ENCODE results near the gene IFIT1.
"Not testable (repeated sequence)": the region's sequence is repeated elsewhere in the genome, so short reads cannot be mapped to it uniquely, and the experiment has no call there.

IFIT1 gene

GRCh38 chr10:89391907-89392756, at the start of gene IFIT1:
TSS of gene IFIT1 (plus strand) at chr10:89392623. CDS start at chr10:89392713, 90 bp downstream.
- DNase-seq (ENCODE audit: low read depth in 2 of 2) = no peak

DNA sequence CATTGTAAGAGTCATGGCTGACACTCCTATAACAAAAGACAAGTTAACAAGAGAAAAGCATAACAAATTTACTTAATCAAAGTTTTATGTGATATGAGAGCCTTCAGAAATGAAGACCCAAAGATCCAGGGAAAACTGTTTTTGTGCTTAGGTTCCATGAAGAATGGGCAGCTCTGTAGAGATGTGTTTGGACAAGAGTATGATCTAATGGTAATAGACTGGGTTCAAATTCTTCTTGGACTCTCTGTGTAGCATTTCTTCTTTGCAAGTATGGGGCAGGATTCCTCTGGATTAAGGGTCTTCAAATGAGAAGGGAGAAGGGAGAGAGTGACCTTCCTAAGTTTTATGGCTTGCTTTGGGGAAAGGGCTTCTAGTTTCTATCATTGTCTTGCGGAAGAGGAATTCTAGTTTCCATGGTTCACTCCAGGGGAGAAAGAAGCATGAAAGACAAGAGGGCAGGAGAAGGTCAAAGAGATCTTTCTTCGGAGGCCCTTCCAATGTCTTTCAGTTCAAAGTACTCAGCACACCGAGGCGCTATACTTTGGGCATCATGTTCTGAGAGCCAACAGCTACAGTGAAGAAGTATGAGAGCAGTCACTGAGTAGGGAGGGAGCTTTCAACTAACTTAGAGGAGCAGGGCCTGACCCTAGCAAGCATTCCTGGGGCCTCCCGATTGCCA, 49.2 kb upstream of the IFIT1 start:
- no peak for DNase-seq (ENCODE audit: low read depth in 2 of 2)

DNA sequence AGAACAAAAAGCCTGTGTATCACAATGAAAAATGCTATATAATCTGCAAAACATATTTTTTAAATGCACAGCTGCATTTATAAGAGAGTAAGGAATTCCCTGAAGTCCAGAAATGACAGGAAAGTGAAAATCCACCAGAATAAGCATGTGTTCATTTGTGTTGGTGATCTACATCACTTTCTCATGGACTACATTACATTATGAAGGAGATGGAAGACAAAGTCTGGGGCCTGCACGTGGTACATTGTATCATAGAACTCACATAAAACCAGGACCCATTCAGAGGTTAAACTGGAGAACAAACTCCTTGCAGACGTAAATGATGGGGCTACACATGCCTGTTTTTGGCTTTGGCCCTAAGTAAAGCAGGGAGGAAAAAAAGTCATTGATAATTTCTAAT, 48.3 kb upstream of the IFIT1 start:
- DNase-seq (ENCODE audit: low read depth in 2 of 2) = no peak

DNA sequence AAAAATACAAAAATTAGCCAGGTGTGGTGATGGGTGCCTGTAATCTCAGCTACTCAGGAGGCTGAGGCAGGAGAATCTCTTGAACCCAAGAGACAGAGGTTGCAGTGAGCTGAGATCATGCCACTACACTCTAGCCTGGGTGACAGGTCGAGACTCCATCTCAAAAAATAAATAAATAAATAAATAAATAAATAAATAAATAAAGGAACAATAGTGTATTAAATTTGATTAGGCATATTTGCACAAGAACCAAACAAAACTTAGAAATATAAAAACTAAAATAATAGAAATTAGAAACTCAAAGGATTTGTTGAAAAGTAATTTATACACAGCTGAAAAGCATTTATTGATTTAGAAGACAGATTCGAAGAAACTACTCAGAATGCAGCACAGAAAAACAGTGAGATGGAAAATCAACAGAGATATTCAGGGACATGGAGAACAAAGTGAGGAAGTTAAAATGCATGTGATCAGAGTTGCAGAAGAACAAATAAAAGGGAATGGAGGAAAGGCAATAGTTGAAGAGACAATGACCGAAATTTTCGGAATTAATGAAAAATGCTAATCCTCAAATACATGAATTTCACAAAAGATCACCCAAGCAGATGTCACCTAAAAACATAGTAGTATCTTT, 46.9 kb upstream of the IFIT1 start:
- DNase-seq (ENCODE audit: low read depth in 2 of 2) = no peak

- no peak for DNase-seq (ENCODE audit: low read depth in 2 of 2)
Measured at GRCh38 chr10:89346405-89347254, 45.8 kb upstream of the IFIT1 start.

- no peak for DNase-seq (ENCODE audit: low read depth in 2 of 2)
Measured at GRCh38 chr10:89347701-89348457, 44.5 kb upstream of the IFIT1 start.

- DNase-seq (ENCODE audit: low read depth in 2 of 2) = no peak
Measured at GRCh38 chr10:89348481-89348880, 43.9 kb upstream of the IFIT1 start.

DNA sequence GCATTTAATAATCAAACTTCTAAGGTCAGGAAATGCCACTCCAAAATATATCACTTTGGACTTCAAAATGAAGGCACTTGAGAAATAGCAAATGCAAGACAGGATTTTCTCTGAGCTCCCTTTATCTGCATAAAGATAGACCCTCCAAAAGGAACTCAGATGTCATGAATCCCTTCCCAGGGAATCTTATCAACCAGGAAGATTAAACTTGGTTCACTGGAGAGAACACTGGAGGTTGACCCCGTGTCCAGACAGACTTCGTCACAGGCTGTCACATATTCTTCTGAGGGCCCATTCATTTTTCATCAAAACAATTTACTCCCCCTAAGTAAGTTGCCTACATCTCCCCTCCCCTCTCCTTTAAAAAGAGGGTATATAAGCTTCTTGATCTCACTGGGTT, 43.4 kb upstream of the IFIT1 start:
- no peak for DNase-seq (ENCODE audit: low read depth in 2 of 2)

DNA sequence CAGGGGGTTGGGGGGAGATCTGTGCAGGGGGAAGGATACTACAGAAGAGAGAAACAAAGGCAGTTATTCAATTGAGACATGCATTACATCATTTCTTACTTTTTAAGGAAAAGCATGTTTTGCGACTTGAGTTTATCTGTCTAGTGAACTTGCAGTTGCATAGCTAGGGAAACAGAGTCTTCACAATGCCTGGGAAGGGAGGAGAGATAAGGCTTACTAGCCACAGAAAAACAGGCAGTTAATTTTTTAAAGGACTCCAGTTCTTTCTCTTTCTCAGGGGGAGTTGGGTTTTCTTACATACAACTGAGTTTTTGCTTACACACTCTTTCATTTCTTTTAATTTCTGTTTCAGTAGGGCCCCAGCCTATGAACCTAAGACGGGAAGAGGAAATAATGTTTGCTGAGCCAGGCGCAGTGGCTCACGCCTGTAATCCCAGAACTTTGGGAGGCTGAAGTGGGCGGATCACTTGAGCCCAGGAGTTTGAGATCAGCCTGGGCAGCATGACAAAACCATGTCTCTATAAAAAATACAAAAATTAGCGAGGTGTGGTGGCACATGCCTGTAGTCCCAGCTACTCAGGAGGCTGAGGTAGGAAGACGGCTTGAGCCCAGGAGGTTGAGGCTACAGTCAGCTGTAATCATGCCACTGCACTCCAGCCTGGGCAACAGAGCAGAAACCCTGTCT, 41.6 kb upstream of the IFIT1 start:
- not testable (repeated sequence) for DNase-seq (ENCODE audit: low read depth in 2 of 2)

GRCh38 chr10:89351412-89351779, 41.0 kb upstream of the IFIT1 start:
- DNase-seq (ENCODE audit: low read depth in 2 of 2) = no peak

DNA sequence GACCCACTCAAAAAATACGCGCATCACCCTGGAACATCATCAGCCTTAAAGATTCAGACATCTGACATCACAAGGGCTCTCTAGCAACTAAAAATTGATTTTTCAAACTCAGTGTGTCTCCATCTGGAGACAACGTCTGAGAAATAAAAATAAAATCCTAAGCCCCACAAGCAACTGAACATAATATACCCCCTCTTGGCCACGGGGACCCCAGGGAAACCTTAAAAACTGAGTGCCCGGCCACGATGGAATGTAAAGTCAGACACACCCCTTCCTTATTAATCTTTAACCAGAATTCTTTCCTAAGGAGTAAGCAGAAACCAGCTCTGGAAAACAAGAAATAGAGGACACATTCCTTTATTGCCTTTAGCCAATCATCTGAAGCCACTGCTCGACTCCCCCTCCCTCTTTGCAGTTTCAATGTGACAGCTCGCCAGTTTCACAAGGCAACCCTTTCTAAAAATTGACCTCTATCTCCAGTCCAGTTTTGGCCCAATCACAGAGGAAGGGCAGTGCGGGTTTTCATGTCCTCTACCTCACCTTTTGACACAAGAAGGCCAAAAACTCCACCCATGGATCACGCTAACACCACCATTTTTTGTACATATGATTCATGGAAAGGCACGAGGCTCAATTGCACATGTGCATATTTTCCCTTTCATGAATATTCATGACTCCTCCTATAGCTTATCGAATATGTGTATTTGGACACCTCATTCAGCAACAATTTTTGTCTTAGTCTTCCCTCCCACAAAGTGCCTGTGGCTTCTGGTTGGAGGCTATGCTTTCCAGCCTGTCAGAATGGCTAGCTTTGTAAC, 40.4 kb upstream of the IFIT1 start:
- no peak for DNase-seq (ENCODE audit: low read depth in 2 of 2)

DNA sequence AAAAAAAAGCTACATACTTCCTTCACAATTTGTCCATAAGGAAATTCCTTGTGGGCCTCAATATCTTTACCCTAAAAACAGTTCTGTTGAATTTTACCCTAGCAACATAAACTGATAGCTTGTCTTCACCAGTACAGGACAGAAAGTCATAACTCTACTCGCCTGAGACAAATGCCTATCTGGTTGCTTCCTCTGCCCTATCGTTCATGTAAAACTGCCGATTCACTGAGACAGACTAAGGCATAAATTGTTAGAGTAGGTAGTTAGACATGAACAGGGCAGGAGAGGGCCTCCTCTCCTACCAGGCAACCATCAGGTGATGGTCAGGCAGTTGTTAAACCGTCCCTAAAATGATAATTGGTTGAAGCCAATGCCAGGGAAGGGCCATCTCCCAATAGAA, 39.6 kb upstream of the IFIT1 start:
- no peak for DNase-seq (ENCODE audit: low read depth in 2 of 2)

DNA sequence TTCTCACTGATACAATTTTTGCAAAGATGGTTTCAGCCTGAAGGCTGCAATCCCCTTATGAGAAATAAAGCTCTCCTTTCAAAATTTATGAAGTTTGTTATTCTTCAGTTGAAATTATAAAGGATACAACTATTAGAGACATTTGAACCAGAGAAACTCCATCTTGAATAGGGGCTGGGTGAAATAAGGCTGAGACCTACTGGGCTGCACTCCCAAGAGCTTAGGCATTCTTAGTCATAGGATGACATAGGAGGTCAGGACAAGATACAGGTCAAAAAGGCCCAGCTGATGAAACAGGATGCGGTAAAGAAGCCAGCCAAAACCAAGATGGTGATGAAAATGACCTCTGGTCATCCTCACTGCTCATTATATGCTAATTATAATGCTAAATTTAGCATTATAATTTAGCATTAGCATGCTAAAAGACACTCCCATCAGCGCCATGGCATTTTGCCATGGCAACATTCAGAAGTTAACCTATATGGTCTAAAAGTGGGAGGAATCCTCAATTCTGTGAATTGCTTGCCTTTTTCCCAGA, 37.0 kb upstream of the IFIT1 start:
- no peak for DNase-seq (ENCODE audit: low read depth in 2 of 2)

GRCh38 chr10:89357096-89357495, 35.3 kb upstream of the IFIT1 start:
- DNase-seq (ENCODE audit: low read depth in 2 of 2) = no peak

DNA sequence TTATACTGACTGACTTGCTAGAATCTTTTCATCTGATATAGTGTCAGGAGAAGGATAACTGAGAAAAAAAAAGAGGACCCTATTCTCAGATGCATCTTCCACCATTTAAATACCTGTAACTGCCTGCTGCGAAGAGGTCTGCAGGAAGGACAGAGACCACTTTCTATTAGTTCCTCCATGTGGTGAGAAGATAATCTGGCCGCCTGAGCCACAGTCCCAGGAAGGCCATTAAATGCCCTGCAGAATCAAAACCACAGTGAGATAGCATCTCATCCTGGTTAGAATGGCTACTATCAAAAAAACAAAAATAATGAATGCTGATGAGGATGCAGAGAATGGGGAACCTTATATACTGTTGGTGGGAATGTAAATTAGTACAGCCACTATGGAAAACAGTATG, 34.4 kb upstream of the IFIT1 start:
- no peak for DNase-seq (ENCODE audit: low read depth in 2 of 2)

DNA sequence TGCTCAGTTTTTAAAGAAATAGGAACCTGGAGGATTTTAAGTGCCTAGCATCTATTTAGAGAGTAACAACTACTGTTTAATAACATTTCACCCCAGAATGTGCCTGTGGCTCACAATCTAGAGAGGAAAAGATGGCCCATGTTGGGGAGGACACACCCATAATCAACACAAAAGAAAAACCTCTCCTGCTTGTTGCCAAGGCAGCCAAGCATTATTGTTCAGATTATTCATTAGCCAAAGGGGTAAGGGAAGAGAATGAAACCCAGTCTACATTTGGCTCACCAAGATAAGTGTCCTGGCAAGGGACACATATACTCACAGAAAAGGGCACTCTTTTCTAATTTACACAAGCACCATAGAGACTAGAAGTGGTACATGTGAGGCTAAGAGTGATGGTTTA, 32.3 kb upstream of the IFIT1 start:
- DNase-seq (ENCODE audit: low read depth in 2 of 2) = no peak

- no peak for DNase-seq (ENCODE audit: low read depth in 2 of 2)
Measured at GRCh38 chr10:89362929-89363328, 29.5 kb upstream of the IFIT1 start.

- no peak for DNase-seq (ENCODE audit: low read depth in 2 of 2)
Measured at GRCh38 chr10:89363729-89364442, 28.5 kb upstream of the IFIT1 start.

DNA sequence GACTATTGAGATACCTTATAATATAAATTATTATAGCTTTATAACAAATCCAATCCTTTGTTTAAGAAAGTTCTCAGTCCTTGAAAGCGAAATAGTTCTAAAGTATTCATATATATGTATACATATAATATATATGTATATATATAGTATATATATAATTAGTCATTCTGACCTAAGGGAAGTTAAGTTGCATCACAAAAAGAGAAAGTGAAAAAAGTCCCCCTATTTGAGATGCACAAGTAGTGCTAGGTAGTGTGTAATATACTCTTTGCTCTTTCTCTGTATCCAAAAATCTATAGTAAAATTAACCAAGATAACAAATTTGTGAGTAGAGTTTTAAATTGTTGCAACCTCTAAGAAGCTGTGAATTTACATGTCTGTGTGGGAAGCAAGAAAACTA, 27.9 kb upstream of the IFIT1 start:
- DNase-seq (ENCODE audit: low read depth in 2 of 2) = no peak
